Colon (tissue), 2 donors: ENCODE data around the gene ATXN7L3.

ENCODE experiments used
- FAIRE-seq: peaks from 2 replicates; lab custom pipeline; 2012; peaks lifted over from hg19 to GRCh38; lab: Jason Lieb, UNC
- donor health status: control.
- donor health status: control.

The ATXN7L3 gene

DNA sequence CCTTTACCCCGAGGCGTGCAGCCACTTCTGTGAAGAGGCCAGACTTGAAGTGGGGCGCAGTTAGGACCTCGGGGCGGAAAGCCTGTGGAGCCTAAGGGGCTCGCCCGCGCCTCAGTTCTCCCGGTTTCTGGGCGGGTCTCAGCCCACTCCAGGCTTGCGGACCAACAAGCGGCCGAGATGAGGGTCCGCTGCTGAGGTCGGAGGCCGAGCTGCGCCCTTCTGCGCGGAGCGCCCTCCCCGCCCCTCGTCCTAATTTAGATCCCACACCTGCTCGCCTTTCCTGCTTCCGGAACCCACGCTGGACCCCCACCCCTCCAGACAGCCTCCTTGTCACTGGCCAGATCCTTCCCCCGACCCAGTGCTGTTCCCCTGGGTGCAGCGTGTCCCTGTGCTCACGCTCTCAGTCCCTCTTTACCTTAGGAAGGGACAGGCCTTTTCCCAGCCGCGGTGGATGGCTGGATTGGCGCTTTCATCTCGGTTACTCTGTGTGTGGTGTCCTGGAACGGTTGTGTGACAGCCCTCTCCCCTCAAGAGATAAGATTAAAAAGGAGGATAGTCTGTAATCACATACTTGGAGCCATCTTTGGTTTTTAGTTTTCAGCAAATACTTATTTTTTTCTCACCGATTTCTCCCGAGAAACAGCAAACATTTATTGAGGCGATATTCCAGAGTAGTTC, 933 bp upstream of the ATXN7L3 start:
- FAIRE-seq = no peak

DNA sequence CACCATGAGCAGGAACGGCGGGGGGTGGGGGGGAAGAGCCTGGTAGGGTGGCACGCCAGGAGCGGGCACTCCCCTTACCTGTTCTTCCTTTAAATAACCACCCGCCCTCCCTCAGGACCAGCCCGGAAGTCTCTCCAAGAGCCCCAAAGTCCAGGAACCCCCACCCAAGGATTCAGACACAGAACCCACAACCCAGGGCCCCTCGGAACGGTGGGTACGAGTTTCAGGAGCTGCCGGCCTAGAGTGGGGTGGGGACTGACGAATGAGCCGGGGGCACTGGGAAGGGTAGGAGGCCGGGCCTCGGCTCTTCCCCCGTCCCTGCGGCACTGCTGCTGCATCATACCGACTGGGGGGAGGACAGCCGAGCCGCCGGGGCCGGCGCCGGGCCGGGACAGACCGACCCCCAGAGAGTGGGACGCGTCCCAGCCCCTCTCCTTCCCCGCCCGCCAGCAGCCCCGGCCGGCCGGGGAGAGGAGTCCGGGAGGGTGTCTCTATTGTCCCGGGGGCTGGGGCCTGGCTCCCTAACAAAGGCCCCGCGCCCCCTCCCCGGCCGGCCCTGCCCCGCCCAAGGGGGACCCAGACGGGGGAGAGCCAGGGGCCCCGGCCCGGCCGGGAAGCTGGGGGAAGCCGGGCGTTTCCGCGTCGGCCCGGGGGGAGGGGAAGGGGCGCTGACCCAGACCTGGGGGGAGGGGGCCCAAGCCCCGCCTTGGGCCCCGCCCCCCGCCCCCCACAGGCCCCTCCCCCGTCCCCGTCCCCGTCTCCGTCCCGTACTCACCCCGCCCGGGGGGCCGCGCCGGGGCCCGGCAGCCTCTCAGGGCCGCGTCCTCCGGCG, 747 bp downstream of the ATXN7L3 start:
- FAIRE-seq = no peak

DNA sequence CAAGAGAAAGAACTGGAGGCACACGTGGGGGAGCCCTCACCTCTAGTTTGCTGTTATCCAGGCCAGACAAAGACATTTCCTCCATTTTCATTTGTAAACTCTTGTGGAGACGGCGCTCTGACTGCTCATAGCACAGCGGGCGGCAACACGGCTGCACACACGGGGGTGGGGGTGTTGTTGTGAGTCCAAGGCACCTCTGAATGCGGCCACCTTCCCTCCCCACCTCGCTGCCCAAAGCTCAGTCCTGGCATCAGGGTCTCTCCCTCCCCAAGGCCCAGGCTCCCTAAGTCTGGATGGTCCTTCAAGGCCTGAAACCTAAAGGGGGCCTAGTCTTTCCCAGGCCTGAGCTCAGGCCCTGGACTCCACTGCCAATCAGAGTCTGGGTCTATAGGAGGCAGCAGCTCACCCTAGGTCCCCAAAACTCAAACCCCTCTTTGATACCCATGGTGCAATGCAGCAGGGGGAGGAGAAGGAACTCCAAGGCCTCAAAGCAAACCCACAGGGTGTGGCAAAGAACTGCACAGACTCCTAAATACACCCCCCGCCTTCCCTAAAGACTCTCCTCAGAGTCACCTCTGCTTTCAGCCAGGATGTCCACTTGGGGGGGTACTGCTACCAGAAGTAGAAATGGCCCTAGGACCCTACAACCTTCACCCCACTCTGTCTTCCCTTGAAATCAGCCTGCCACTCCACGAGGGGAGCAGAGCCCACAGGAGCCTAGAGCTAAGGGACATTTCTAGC, 1.5 kb downstream of the ATXN7L3 start:
- FAIRE-seq = no peak

- FAIRE-seq = no peak
These were observed 2.6 kb downstream of the ATXN7L3 start for GRCh38 chr17:44197107-44197506.

DNA sequence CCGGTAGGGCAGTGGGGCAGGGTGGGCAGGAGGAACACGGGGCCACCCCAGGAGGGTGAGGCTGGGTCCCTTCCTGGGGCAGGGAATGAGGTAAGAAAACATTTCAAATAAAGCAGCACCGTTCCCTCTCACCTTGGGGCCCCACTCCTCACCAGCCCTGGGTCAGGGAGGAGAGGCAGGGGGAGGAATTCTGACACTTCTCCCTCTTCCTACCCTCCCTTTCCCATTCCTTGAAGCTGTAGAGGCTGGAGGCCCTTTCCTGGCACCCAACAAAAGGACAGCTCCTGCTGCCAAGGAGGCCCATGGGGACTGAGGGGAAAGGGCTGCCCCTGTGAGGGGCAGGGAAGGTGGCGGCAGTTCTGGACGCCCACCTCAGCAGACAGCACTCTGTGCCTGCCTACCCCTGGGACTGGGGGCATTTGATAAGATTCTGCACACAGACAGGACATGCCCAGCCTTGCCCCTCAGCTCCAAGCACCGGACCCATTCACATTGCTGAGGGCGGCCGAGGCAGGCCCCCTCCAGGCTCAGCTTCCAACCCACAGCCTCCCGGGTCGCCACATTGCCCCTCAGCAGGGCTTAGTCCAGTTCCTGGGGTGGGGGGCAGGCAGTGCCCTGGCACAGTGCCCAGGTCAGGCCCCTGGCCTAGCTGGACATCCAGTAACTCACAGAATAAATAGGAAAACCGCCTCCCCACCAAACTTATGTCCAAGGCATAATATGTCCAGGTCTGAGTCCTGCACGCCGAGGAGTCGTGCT, 6.2 kb downstream of the ATXN7L3 start:
- FAIRE-seq = no peak

GRCh38 chr17:44192750-44193149, 6.9 kb downstream of the ATXN7L3 start:
- FAIRE-seq = no peak

- no peak for FAIRE-seq
These were observed 7.7 kb downstream of the ATXN7L3 start for GRCh38 chr17:44191941-44192496.

DNA sequence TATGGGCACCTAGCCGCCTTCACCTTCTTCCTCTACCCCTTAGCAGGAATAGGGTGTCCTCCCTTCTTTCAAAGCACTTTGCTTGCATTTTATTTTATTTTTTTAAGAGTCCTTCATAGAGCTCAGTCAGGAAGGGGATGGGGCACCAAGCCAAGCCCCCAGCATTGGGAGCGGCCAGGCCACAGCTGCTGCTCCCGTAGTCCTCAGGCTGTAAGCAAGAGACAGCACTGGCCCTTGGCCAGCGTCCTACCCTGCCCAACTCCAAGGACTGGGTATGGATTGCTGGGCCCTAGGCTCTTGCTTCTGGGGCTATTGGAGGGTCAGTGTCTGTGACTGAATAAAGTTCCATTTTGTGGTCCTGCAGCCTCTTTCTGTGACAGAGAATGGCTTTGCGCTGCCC, 8.3 kb downstream of the ATXN7L3 start:
- FAIRE-seq = no peak

DNA sequence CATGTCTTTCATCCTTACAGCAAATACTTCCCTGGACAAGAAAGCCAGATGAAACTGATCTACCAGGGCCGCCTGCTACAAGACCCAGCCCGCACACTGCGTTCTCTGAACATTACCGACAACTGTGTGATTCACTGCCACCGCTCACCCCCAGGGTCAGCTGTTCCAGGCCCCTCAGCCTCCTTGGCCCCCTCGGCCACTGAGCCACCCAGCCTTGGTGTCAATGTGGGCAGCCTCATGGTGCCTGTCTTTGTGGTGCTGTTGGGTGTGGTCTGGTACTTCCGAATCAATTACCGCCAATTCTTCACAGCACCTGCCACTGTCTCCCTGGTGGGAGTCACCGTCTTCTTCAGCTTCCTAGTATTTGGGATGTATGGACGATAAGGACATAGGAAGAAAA, 9.2 kb downstream of the ATXN7L3 start:
- FAIRE-seq = no peak

DNA sequence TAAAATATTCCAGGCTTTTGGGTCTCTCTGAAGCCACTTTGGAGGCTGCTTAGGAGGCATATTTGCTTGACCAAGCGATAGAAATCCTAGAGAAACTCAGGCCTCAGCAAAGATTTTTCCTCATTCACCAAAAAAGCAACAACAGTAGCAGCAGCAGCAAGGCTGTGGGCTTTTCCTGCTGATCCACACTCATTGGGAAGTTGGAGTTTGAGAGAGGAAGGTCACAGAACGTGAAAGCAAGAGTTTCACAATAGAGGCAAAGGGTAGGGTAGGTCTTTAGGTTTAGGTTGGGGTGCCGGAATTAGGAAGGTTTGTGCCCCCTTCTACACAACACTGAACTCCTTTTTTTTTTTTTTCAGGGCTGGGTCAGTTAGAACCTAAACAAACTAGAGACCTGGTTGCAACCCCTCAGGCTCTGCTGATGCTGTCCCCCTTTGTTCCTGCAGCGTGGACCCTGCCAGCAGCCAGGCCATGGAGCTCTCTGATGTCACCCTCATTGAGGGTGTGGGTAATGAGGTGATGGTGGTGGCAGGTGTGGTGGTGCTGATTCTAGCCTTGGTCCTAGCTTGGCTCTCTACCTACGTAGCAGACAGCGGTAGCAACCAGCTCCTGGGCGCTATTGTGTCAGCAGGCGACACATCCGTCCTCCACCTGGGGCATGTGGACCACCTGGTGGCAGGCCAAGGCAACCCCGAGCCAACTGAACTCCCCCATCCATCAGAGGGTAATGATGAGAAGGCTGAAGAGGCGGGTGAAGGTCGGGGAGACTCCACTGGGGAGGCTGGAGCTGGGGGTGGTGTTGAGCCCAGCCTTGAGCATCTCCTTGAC, 10.9 kb downstream of the ATXN7L3 start:
- FAIRE-seq = no peak

DNA sequence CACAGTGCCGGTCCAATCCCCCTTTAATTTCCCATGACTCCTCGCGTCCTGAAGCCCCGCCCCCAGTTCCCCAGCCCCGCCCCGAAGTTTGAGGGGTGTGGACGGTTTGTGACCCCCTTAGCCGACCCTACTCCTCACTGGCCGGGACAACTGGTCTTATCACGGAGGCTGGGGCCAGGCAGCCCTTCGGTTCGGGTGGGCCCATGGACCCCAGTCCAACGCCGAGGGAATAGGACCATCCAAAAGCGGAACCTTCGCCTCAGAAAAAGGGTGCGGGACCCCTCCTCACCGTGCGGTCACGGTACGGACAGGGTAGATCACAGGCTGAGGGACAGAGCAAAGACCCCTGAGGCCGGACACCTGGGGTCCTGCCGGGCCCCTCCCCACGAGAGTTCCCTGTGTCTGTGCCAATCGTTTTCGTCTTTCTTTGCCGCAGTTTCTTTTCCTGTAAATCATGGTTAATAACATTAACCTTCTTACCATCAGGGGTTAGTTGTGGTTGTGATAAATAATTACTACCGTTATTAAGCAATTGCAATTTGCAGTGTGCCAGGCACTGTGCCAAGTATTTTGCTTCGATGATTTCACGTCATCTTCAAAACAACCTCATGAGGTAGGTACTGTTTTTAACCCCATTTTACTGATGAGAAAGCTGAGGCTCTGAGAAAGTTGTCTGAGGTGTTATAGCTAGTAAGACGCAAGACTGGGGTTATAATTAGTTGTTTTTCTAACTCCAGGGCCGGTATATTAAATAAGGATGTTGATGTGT, 12.4 kb downstream of the ATXN7L3 start:
- no peak for FAIRE-seq

DNA sequence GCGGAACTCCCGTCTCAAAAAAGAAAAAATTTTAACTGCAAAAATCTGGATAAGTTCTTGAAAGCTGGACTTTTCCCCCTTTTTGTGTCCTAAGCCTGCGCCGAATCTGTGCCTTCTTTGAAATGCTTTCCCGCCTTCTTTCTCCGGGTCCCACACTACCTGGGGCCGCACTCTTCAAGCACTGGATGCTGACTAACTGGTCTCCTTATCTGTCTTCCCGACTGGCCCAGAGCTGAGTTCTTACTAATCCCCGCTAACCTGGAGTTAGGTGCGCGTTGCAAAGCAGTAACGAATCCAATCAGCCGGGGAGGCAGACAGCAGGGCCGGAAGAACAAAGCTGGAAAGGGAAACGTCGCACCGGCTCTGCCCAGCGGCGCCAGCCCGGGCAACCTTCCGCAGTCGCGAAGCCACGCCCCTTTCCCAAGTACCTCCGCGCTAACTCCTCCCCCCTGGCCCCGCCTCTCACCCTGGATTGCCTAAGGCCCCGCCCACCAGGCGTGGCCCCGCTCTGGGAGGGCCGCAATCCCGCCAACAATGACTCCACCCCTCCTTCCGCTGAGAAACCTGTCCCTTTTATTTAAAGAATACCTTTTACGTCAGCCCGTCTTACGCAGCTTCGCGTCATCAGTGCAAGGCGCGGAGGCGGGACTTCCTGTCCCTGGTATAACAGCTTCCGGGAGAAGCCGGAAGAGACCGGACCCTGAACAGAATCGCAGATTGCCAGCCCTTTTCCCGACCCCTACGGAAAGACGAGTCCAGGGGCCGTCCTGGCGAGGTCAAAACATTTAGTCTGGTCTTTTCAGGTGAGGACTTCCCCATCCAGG, 13.2 kb downstream of the ATXN7L3 start, which contains the start of gene TMUB2:
TSS of gene TMUB2 (plus strand) at position 666 of the 824 bp plus-strand sequence. CDS start 737 bp downstream, outside the sequence.
- peak; percentile 95 for FAIRE-seq

DNA sequence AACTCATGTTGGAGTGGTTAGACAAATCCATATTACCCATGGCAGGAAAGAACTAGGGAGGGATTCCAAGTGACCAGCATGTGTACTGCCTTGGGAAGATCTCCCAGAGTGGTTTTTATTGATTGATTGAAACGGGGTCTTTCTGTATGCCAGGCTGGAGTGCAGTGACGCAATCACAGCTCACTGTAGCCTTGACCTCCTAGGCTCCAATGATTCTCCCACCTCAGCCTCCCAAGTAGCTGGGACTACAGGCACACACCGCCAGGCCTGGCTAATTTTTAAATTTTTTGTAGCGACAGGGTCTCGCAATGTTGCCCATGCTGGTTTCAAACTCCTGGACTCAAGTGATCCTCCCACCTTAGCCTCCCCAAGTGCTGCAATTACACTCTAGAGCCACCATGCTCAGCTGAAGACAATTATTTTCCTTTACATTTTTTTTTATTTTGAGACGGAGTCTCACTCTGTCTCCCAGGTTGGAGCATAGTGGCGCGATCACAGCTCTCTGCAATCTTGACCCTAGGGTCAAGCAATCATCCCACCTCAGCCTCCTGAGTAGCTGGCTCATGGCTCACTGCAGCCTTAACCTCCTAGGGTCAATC, 15.4 kb downstream of the ATXN7L3 start:
- no peak for FAIRE-seq

- FAIRE-seq = no peak
These were observed 16.7 kb downstream of the ATXN7L3 start for GRCh38 chr17:44183024-44183423.

DNA sequence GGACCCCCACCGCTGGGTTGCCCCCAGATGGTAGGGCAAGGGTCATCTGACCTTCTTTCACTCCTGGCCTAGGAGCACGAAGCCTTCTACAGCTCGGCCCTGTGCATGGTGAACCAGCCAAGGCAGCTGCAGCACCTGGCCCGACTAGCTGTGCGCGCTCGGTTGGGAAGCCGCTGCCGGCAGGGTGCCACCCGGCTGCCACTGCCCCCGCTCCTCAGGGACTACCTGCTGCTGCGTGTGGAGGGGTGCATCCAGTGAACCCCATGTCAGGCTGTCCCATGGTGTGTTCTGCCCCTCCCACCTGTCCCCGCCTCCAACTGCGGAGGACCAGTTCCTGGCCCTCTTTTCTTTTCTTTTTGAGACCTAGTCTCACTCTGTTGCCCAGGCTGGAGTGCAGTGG, 21.6 kb downstream of the ATXN7L3 start:
- FAIRE-seq = no peak

- no peak for FAIRE-seq
These were observed 22.0 kb downstream of the ATXN7L3 start for GRCh38 chr17:44177640-44178039.

DNA sequence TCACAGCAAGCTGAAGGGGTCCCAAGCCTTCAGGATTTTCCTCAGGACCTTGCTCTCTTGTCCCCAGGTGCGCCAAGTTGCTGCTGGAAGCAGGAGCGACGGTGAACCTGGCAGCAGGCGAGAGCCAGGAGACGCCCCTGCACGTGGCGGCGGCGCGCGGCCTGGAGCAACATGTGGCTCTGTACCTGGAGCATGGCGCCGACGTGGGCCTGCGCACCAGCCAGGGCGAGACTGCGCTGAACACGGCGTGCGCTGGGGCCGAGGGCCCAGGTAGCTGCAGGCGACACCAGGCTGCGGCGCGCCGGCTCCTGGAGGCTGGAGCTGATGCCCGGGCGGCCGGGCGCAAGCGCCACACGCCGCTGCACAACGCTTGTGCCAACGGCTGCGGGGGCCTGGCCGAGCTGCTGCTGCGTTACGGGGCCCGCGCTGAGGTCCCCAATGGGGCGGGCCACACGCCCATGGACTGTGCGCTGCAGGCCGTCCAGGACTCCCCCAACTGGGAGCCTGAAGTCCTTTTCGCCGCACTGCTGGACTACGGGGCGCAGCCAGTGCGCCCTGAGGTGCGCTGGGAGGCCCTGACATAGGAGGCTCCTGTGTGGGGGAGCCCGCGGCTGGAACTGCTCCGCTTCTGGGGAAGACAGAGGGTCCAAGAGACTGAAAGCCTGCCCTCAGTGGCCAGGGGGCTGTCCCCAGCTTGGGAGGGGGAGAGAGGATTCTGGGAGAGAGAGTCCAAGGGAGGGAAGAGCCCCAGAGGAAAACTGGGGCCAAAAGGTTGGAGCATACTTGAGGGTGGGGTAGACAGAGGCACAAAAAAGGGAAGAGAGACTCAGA, 22.8 kb downstream of the ATXN7L3 start:
- no peak for FAIRE-seq

DNA sequence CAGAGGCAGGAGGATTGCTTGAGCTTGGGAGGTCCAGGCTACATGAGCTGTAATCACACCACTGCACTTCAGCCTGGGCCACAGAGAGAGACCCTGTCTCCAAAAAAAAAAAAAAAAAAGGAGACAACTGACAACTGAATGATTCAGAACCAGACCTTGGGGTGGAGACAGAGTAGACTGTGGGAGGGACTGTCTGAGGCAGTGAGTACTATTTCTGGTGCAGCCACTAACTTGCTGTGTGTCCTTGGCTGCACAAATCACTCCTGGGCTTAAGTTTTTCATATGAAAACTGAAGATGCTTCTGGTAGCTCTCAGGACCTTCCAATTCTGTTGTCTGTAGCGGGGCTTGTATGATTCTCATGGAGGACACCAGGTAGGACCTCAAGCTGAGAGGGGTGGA, 23.4 kb downstream of the ATXN7L3 start:
- no peak for FAIRE-seq
